Measurements from ENCODE around the gene BGN. TPM values are rescaled to one million over a fixed set of nuclear protein-coding genes. Genes with fewer than 3 reads are reported as not detected.

Gene BGN
- total RNA-seq, 1 donor from 2014 or later: 50.0 TPM

GRCh38 chrX:153537526-153538295, 42.9 kb downstream of the BGN start:
- Histone ChIP-seq H3K4me1 (ENCODE audit: insufficient read depth, low read length) (no peaks in the 10 kb centered on the region), H3K79me2 (ENCODE audit: insufficient read depth, low read length) (no peaks in the 10 kb centered on the region), H3K4me2 (ENCODE audit: low read length) (no peak overlapping the region), H3K9ac (ENCODE audit: low read length) (no peak overlapping the region), H2AFZ (ENCODE audit: low read depth, low read length) (no peak overlapping the region), H3K9me3 (ENCODE audit: insufficient read depth, low read depth, low read length) (no peaks in the 10 kb centered on the region), H3K27me3 (ENCODE audit: insufficient read depth, low read length) (no peaks in the 10 kb centered on the region), H3K27ac (ENCODE audit: low read depth, low read length) (no peak overlapping the region), H3K4me3 (ENCODE audit: insufficient read depth, low read depth, low read length) (no peak overlapping the region), H4K20me1 (ENCODE audit: insufficient read depth, low read length) (no peaks in the 10 kb centered on the region), H3K36me3 (ENCODE audit: insufficient read depth, low read length) (no peaks in the 10 kb centered on the region)
- Mint-ChIP-seq H3K36me3 (ENCODE audit: low read depth, unreplicated experiment) (no peaks in the 10 kb centered on the region), H3K27ac (ENCODE audit: unreplicated experiment) (no peak overlapping the region), H3K9me3 (ENCODE audit: unreplicated experiment) (no peaks in the 10 kb centered on the region), H3K4me3 (ENCODE audit: unreplicated experiment) (no peak overlapping the region), H3K4me1 (ENCODE audit: low read depth, unreplicated experiment) (peaks cover 6% of the 10 kb centered on the region), H3K27me3 (ENCODE audit: low read depth, unreplicated experiment) (peaks cover 8% of the 10 kb centered on the region)
- DNase-seq (ENCODE audit: low read depth) (no peak), FAIRE-seq (no peak)
- TF ChIP-seq CTCF (IDR thresholded peaks at IDR 0.05; ENCODE audit: insufficient read depth, low read depth, low read length) (no peak), EZH2 (IDR thresholded peaks at IDR 0.05; ENCODE audit: insufficient read depth, low read length) (no peak)

GRCh38 chrX:153538424-153538823, 43.6 kb downstream of the BGN start:
- H3K4me1 ChIP-seq (ENCODE audit: insufficient read depth, low read length): no peaks in the 10 kb centered on the region
- no peak overlapping the region for H3K27ac Mint-ChIP-seq (ENCODE audit: unreplicated experiment)
- no peak overlapping the region for H3K4me2 ChIP-seq (ENCODE audit: low read length)
- H3K9me3 ChIP-seq (ENCODE audit: insufficient read depth, low read depth, low read length): no peaks in the 10 kb centered on the region
- no peak overlapping the region for H3K27ac ChIP-seq (ENCODE audit: low read depth, low read length)
- H2AFZ ChIP-seq (ENCODE audit: low read depth, low read length): no peak overlapping the region
- H3K27me3 ChIP-seq (ENCODE audit: insufficient read depth, low read length): no peaks in the 10 kb centered on the region
- no peaks in the 10 kb centered on the region for H3K79me2 ChIP-seq (ENCODE audit: insufficient read depth, low read length)
- H3K9ac ChIP-seq (ENCODE audit: low read length): no peak overlapping the region
- no peak overlapping the region for H3K4me3 Mint-ChIP-seq (ENCODE audit: unreplicated experiment)
- H3K4me3 ChIP-seq (ENCODE audit: insufficient read depth, low read depth, low read length): no peak overlapping the region
- H3K36me3 Mint-ChIP-seq (ENCODE audit: low read depth, unreplicated experiment): no peaks in the 10 kb centered on the region
- FAIRE-seq (no peak), DNase-seq (ENCODE audit: low read depth) (no peak)
- no peaks in the 10 kb centered on the region for H4K20me1 ChIP-seq (ENCODE audit: insufficient read depth, low read length)
- H3K9me3 Mint-ChIP-seq (ENCODE audit: unreplicated experiment): no peaks in the 10 kb centered on the region
- H3K27me3 Mint-ChIP-seq (ENCODE audit: low read depth, unreplicated experiment): peaks cover 8% of the 10 kb centered on the region
- no peaks in the 10 kb centered on the region for H3K36me3 ChIP-seq (ENCODE audit: insufficient read depth, low read length)
- H3K4me1 Mint-ChIP-seq (ENCODE audit: low read depth, unreplicated experiment): peaks cover under 1% of the 10 kb centered on the region
- TF ChIP-seq EZH2 (IDR thresholded peaks at IDR 0.05; ENCODE audit: insufficient read depth, low read length): no peak
- no peak for TF ChIP-seq CTCF (IDR thresholded peaks at IDR 0.05; ENCODE audit: insufficient read depth, low read depth, low read length)

Data from astrocyte (in vitro differentiated cells and primary cell).